Left ventricle myocardium inferior (tissue), 1 donor: Measurements from ENCODE around the gene SLC1A3. TPM values are rescaled to one million over a fixed set of nuclear protein-coding genes. Genes with fewer than 3 reads are reported as not detected.

Experiments used
- DNase-seq: peaks from one replicate; pipeline ENCODE4 v3.0.0-alpha.2; 2020
- H3K27ac ChIP-seq: fragments of 200-600 bp; replicated peaks from 2 replicates; pipeline ENCODE4 v1.8.0; 2021
- H3K27me3 ChIP-seq: fragments of 200-600 bp; 2 replicates; pipeline ENCODE4 v1.8.0; 2021; ENCODE audit warnings: low read depth
- H3K36me3 ChIP-seq: fragments of 200-600 bp; 2 replicates; pipeline ENCODE4 v1.8.0; 2021
- H3K4me1 ChIP-seq: fragments of 200-600 bp; 2 replicates; pipeline ENCODE4 v1.8.0; 2021
- H3K4me3 ChIP-seq: fragments of 200-600 bp; 2 replicates; pipeline ENCODE4 v1.8.0; 2021; ENCODE audit warnings: mild to moderate bottlenecking, moderate library complexity
- H3K9me3 ChIP-seq: fragments of 200-600 bp; replicated peaks from 2 replicates; pipeline ENCODE4 v1.8.0; 2021
- intact Hi-C: fragments of 100-400 bp; cut with micrococcal nuclease; formaldehyde crosslinking; loops from one replicate; pipeline ENCODE4 v1.11.0; 2022
- total RNA-seq: library from RNA; stranded (reverse); fragmentation: NEBNext Ultra II Directional; extraction: Animal tissue kit (Norgen Biotek cat#: 25700); gene quantifications from one replicate; pipeline ENCODE4 v1.2.1, GENCODE V29; 2021
- TF ChIP-seq, protein P1 (sequence below): fragments of 200-600 bp; IDR thresholded peaks from 2 replicates; pipeline ENCODE4 v1.8.0; 2021; ENCODE audit warnings: antibody characterized with exemption, mild to moderate bottlenecking, borderline replicate concordance
- donor health status: DM: no; HTN: yes; CAD: no; lungs with severe emphysema.

SLC1A3 gene
- total RNA-seq, 1 donor from 2014 or later: 144 TPM

DNA sequence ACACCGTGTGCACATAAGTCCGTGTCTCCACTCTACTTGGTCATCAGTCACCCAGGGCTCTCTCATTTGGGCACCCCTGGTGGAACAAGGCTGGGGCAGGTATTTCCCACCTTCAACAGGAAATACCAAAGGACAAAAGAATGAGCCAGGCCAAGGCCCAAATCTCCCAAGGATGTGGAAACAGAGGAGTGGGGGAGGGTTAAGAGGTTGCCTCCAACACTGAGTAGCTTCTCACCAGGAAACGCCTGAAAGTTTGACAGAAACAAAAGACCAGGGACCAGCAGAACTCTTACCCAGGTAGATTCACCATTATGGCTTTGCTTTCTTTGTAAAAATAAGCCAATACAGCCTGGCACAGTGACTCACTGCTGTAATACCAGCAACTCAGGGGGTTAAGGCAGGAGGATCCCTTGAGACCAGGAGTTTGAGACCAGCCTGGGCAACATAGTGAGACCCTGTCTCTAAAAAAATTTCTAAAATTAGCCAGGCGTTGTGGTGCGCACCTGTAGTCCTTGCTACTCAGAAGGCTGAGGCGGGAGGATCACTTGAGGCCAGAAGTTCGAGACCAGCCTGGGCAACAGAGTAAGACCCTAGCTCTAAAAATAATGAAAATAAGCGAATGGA lies 12.7 kb downstream of the SLC1A3 start:
- TF ChIP-seq, protein P1, sequence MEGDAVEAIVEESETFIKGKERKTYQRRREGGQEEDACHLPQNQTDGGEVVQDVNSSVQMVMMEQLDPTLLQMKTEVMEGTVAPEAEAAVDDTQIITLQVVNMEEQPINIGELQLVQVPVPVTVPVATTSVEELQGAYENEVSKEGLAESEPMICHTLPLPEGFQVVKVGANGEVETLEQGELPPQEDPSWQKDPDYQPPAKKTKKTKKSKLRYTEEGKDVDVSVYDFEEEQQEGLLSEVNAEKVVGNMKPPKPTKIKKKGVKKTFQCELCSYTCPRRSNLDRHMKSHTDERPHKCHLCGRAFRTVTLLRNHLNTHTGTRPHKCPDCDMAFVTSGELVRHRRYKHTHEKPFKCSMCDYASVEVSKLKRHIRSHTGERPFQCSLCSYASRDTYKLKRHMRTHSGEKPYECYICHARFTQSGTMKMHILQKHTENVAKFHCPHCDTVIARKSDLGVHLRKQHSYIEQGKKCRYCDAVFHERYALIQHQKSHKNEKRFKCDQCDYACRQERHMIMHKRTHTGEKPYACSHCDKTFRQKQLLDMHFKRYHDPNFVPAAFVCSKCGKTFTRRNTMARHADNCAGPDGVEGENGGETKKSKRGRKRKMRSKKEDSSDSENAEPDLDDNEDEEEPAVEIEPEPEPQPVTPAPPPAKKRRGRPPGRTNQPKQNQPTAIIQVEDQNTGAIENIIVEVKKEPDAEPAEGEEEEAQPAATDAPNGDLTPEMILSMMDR: no peak
- intact Hi-C loops: no loop called here
- Histone ChIP-seq H3K27me3 (no peaks in the 10 kb centered on the region), H3K36me3 (no peaks in the 10 kb centered on the region), H3K4me1 (peaks cover 46% of the 10 kb centered on the region), H3K9me3 (no peaks in the 10 kb centered on the region), H3K4me3 (no peak overlapping the region), H3K27ac (no peak overlapping the region)
- DNase-seq: no peak

DNA sequence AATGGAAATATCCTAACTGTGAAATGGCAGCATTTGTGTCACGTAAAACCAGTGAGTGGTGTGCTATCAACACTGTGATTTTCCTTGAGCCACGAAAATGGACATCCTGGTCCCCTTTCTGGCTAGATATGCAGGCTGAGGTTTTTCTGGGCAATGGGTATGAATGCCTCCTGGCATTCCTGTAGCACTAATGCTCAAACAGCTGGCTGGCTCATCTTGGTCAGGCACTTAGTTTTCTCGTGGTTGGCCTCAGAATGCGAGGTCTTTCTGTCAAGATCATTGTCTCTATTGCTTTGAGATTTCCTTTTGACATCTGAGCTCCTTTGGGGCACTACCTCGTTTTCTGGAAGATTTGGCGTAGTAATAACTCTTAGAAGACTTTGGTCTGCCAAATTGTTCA lies 15.6 kb downstream of the SLC1A3 start:
- Histone ChIP-seq H3K9me3 (no peaks in the 10 kb centered on the region), H3K4me3 (no peak overlapping the region), H3K4me1 (peaks cover 46% of the 10 kb centered on the region), H3K27me3 (no peaks in the 10 kb centered on the region), H3K36me3 (no peaks in the 10 kb centered on the region), H3K27ac (no peak overlapping the region)
- intact Hi-C loops: no loop called here
- TF ChIP-seq, protein P1: no peak
- no peak for DNase-seq

DNA sequence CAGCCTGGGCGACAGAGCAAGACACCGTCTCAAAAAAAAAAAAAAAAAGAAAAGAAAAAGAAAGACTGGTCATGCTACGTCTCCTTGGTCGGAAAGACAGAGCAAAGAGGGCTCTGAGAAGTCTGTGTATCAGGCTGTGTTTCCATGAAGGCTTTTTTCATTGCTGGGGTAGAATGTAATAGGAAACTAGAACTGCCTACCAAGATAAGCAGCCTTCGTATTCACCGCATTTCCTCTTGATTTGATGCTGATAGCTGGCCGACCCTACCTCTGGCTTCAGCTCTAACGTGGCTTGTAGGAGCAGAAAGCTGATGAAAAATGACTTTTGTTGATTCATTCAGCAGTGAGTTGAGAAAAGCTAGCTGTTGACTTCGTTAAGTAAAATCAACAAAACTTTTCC lies 17.4 kb downstream of the SLC1A3 start:
- Histone ChIP-seq H3K9me3 (no peaks in the 10 kb centered on the region), H3K27ac (peak overlapping the region; percentile 41), H3K36me3 (no peaks in the 10 kb centered on the region), H3K27me3 (no peaks in the 10 kb centered on the region), H3K4me1 (peaks cover 49% of the 10 kb centered on the region), H3K4me3 (no peak overlapping the region)
- TF ChIP-seq, protein P1: no peak
- intact Hi-C loops: no loop called here
- DNase-seq: no peak

DNA sequence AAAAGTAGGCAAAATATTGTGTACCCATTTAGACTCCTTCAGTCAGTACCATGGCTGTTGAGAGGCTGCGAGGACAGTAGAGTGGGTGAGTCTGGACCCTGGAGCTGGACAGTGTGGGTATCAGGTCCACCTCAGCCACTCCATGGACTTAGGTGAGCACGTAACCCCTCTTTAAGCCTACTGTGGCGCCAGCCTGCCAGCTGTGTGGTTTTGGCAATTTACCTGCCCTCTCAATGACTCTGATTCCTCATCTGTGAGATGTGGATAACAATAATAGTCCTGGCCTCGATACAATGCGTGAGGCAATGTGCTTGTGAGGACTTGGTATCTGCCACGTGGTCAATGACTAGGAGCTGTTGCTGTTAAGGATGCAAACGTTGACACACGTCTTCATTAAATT lies 17.9 kb downstream of the SLC1A3 start:
- H3K9me3 ChIP-seq: no peaks in the 10 kb centered on the region
- intact Hi-C loops: no loop called here
- peak overlapping the region; percentile 41 for H3K27ac ChIP-seq
- H3K36me3 ChIP-seq: peaks cover under 1% of the 10 kb centered on the region
- TF ChIP-seq, protein P1: no peak
- H3K4me1 ChIP-seq: peaks cover 53% of the 10 kb centered on the region
- no peaks in the 10 kb centered on the region for H3K27me3 ChIP-seq
- DNase-seq: peak; percentile 29
- H3K4me3 ChIP-seq: no peak overlapping the region

DNA sequence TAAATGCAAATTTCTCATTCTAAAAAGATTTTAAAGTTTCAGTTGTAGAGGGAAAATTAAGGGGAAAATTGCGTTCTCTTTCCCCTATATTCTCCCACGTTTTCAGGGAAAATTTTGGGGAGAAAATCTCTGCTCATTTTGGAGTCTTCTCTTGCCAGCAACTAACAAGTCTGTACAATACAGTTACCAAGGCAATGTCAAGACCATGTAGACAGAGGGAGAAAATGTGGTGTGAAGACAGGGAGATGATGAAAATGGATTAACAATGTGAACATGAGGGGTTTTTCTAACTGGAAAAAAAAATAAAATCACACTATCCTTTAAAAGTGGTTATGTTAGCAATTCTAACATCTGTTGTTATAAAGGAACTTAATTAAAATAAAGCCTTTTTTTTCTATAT lies 22.3 kb downstream of the SLC1A3 start:
- peaks cover 81% of the 10 kb centered on the region for H3K4me1 ChIP-seq
- peaks cover 23% of the 10 kb centered on the region for H3K36me3 ChIP-seq
- TF ChIP-seq, protein P1: no peak
- no peak for DNase-seq
- no peaks in the 10 kb centered on the region for H3K9me3 ChIP-seq
- no peaks in the 10 kb centered on the region for H3K27me3 ChIP-seq
- H3K4me3 ChIP-seq: no peak overlapping the region
- intact Hi-C loops: no loop called here
- peak overlapping the region; percentile 38 for H3K27ac ChIP-seq
